Glutamatergic neuron (in vitro differentiated cells): ENCODE measurements around the gene KDM1A. TPM values are rescaled to one million over a fixed set of nuclear protein-coding genes. Genes with fewer than 3 reads are reported as not detected.
"Not testable (repeated sequence)": the region's sequence is repeated elsewhere in the genome, so short reads cannot be mapped to it uniquely, and the experiment has no call there.

Source experiments
- DNase-seq: peaks from one replicate; pipeline ENCODE4 v3.0.0; 2022
- H3K27ac Mint-ChIP-seq: one replicate; pipeline ENCODE4 v1.8.0; 2020; ENCODE audit warnings: mild to moderate bottlenecking, mixed read lengths, inconsistent platforms; ENCODE audit not compliant: unreplicated experiment
- H3K27me3 Mint-ChIP-seq: one replicate; pipeline ENCODE4 v1.8.0; 2020; ENCODE audit warnings: mild to moderate bottlenecking, moderate library complexity, mixed read lengths, inconsistent platforms; ENCODE audit not compliant: unreplicated experiment
- H3K36me3 Mint-ChIP-seq: one replicate; pipeline ENCODE4 v1.8.0; 2020; ENCODE audit warnings: mild to moderate bottlenecking, mixed read lengths, inconsistent platforms; ENCODE audit not compliant: unreplicated experiment
- H3K4me1 Mint-ChIP-seq: one replicate; pipeline ENCODE4 v1.8.0; 2020; ENCODE audit warnings: mild to moderate bottlenecking, low read depth, mixed read lengths, inconsistent platforms; ENCODE audit not compliant: unreplicated experiment
- H3K4me3 Mint-ChIP-seq: one replicate; pipeline ENCODE4 v1.8.0; 2020; ENCODE audit warnings: mild to moderate bottlenecking, mixed read lengths, inconsistent platforms; ENCODE audit not compliant: unreplicated experiment
- H3K9me3 Mint-ChIP-seq: one replicate; pipeline ENCODE4 v1.8.0; 2020; ENCODE audit warnings: mild to moderate bottlenecking, moderate library complexity, mixed read lengths, inconsistent platforms; ENCODE audit not compliant: unreplicated experiment
- total RNA-seq: library from RNA; stranded (reverse); fragmentation: NEBNext Ultra II Directional; extraction: Animal tissue kit (Norgen Biotek cat#: 25700); gene quantifications from one replicate; pipeline ENCODE4 v1.2.1, GENCODE V29; 2021; ENCODE audit not compliant: unreplicated experiment
- TF ChIP-seq, protein P1 (sequence below): fragments of 200-600 bp; sonication (generic); IDR thresholded peaks from one replicate; pipeline ENCODE4 v1.5.0; 2021; ENCODE audit not compliant: partially characterized antibody, unreplicated experiment

The KDM1A gene
- total RNA-seq, 1 donor from 2014 or later, result 301 TPM

GRCh38 chr1:23004112-23004511 lies 15.2 kb upstream of the KDM1A start:
- no peaks in the 10 kb centered on the region for H3K4me1 Mint-ChIP-seq
- H3K9me3 Mint-ChIP-seq, result no peaks in the 10 kb centered on the region
- H3K36me3 Mint-ChIP-seq, result no peaks in the 10 kb centered on the region
- no peak for DNase-seq
- no peaks in the 10 kb centered on the region for H3K27me3 Mint-ChIP-seq
- no peak overlapping the region for H3K4me3 Mint-ChIP-seq
- TF ChIP-seq, protein P1, sequence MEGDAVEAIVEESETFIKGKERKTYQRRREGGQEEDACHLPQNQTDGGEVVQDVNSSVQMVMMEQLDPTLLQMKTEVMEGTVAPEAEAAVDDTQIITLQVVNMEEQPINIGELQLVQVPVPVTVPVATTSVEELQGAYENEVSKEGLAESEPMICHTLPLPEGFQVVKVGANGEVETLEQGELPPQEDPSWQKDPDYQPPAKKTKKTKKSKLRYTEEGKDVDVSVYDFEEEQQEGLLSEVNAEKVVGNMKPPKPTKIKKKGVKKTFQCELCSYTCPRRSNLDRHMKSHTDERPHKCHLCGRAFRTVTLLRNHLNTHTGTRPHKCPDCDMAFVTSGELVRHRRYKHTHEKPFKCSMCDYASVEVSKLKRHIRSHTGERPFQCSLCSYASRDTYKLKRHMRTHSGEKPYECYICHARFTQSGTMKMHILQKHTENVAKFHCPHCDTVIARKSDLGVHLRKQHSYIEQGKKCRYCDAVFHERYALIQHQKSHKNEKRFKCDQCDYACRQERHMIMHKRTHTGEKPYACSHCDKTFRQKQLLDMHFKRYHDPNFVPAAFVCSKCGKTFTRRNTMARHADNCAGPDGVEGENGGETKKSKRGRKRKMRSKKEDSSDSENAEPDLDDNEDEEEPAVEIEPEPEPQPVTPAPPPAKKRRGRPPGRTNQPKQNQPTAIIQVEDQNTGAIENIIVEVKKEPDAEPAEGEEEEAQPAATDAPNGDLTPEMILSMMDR, result no peak
- no peak overlapping the region for H3K27ac Mint-ChIP-seq

DNA sequence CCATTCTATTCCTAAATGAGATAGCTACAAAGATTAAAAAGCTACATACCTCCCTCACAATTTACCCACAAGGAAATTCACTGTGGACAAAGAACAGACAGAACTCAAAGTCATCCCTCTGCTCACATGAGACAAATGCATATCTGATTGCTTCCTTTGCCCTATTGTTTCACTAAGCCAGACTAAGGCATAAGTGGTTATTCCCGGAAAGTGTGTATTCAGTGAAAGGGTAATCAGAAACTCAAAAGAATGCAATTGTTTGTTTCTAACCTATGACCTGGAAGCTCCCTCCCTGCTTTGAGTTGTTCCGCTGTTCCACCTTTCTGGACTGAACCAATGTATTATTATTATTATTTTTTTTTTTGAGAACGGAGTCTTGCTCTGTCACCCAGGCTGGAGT lies 14.5 kb upstream of the KDM1A start:
- H3K4me1 Mint-ChIP-seq, H3K27me3 Mint-ChIP-seq, H3K27ac Mint-ChIP-seq, H3K9me3 Mint-ChIP-seq, H3K4me3 Mint-ChIP-seq, H3K36me3 Mint-ChIP-seq, DNase-seq: not testable (repeated sequence)

GRCh38 chr1:23007106-23007505 lies 12.2 kb upstream of the KDM1A start:
- Mint-ChIP-seq H3K27me3 (peaks cover 3% of the 10 kb centered on the region), H3K27ac (no peak overlapping the region), H3K9me3 (no peaks in the 10 kb centered on the region), H3K4me1 (no peaks in the 10 kb centered on the region), H3K36me3 (no peaks in the 10 kb centered on the region), H3K4me3 (no peak overlapping the region)
- TF ChIP-seq, protein P1, result no peak
- DNase-seq, result no peak

DNA sequence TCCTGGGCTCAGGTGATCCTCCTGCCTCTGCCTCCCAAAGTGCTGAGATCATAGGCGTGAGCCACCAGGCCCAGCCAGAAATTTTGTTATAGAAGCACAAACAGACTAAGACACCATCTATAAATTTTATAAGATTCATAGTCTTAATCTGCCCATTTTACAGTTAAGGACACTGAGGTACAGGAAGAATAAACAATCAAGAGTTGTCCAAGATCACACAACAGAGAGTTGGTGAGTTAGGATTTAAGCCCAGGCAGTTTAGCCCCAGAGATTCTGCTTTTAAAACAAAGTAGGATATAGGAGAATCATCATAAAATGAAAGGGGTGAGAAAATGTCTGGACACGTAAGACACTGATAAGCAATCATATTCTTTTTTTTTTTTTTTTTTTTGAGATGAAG lies 10.4 kb upstream of the KDM1A start:
- Mint-ChIP-seq H3K4me3 (no peak overlapping the region), H3K9me3 (no peaks in the 10 kb centered on the region), H3K36me3 (no peaks in the 10 kb centered on the region), H3K27me3 (peaks cover 3% of the 10 kb centered on the region), H3K27ac (no peak overlapping the region), H3K4me1 (peaks cover 5% of the 10 kb centered on the region)
- TF ChIP-seq, protein P1, result no peak
- no peak for DNase-seq

GRCh38 chr1:23010025-23010424 lies 9.2 kb upstream of the KDM1A start:
- H3K4me3 Mint-ChIP-seq, H3K36me3 Mint-ChIP-seq, H3K4me1 Mint-ChIP-seq, DNase-seq, H3K9me3 Mint-ChIP-seq, H3K27me3 Mint-ChIP-seq, H3K27ac Mint-ChIP-seq: not testable (repeated sequence)

GRCh38 chr1:23013657-23014056 lies 5.6 kb upstream of the KDM1A start:
- TF ChIP-seq, protein P1, result no peak
- Mint-ChIP-seq H3K4me3 (no peak overlapping the region), H3K9me3 (no peaks in the 10 kb centered on the region), H3K27me3 (peaks cover 3% of the 10 kb centered on the region), H3K4me1 (peaks cover 8% of the 10 kb centered on the region), H3K36me3 (no peaks in the 10 kb centered on the region), H3K27ac (peak overlapping the region; percentile 33)
- DNase-seq, result peak; percentile 31
